ENCODE measurements around the gene UNC45A. TPM values are rescaled to one million over a fixed set of nuclear protein-coding genes. Genes with fewer than 3 reads are reported as not detected.

UNC45A gene
- total and polyA plus RNA-seq, 9 donors: 26.2 to 75.6 (median 53.2) TPM

GRCh38 chr15:90891346-90891949 is 43.6 kb upstream of the UNC45A start:
- no peak for DNase-seq
- intact Hi-C loops (cut with DNase I): no loop called here
- no peak for TF ChIP-seq EP300 (IDR thresholded peaks at IDR 0.05)
- TF ChIP-seq, protein P1, sequence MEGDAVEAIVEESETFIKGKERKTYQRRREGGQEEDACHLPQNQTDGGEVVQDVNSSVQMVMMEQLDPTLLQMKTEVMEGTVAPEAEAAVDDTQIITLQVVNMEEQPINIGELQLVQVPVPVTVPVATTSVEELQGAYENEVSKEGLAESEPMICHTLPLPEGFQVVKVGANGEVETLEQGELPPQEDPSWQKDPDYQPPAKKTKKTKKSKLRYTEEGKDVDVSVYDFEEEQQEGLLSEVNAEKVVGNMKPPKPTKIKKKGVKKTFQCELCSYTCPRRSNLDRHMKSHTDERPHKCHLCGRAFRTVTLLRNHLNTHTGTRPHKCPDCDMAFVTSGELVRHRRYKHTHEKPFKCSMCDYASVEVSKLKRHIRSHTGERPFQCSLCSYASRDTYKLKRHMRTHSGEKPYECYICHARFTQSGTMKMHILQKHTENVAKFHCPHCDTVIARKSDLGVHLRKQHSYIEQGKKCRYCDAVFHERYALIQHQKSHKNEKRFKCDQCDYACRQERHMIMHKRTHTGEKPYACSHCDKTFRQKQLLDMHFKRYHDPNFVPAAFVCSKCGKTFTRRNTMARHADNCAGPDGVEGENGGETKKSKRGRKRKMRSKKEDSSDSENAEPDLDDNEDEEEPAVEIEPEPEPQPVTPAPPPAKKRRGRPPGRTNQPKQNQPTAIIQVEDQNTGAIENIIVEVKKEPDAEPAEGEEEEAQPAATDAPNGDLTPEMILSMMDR (IDR thresholded peaks at IDR 0.05): no peak
- no peak for TF ChIP-seq POLR2A (IDR thresholded peaks at IDR 0.05)
- H3K36me3 ChIP-seq: no peaks in the 10 kb centered on the region
- H3K27me3 ChIP-seq: no peaks in the 10 kb centered on the region
- 82 to 88% (median 83%) methylated on average over 8 of the region's 8 CpGs for WGBS, 3 donors
- H3K4me1 ChIP-seq (ENCODE audit: insufficient read depth): no peaks in the 10 kb centered on the region
- no peak overlapping the region for H3K4me3 ChIP-seq
- no peak overlapping the region for H3K27ac ChIP-seq
- no peaks in the 10 kb centered on the region for H3K9me3 ChIP-seq

DNA sequence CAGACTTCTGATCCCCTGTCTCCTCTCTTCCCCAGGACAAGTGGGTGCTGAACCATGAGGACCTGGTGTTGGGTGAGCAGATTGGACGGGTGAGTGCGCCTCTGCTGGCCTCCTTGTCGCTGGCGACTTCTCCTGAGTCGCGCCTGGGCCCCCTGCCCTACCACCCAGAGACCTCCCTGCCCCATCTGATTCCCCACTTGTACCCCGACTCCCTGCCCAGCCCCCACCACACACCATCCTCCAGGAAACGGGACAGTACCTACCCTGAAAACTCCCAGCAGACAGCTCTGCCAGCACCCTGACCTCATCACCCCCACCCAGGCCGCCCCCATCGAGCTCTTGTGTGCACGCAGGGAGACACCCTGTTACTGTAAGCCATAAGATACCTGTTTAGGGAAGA is 43.1 kb upstream of the UNC45A start:
- Histone ChIP-seq H3K27ac (no peak overlapping the region), H3K27me3 (no peaks in the 10 kb centered on the region), H3K4me3 (no peak overlapping the region), H3K4me1 (ENCODE audit: insufficient read depth) (no peaks in the 10 kb centered on the region), H3K36me3 (no peaks in the 10 kb centered on the region), H3K9me3 (no peaks in the 10 kb centered on the region)
- TF ChIP-seq EP300 (IDR thresholded peaks at IDR 0.05) (no peak), POLR2A (IDR thresholded peaks at IDR 0.05) (no peak)
- TF ChIP-seq, protein P1 (IDR thresholded peaks at IDR 0.05): no peak
- no peak for DNase-seq
- intact Hi-C loops (cut with DNase I): no loop called here
- WGBS, 3 donors: 90 to 93% (median 91%) methylated on average over 11 of the region's 11 CpGs

GRCh38 chr15:90892498-90893174 is 42.4 kb upstream of the UNC45A start:
- no peak overlapping the region for H3K27ac ChIP-seq
- DNase-seq: no peak
- H3K4me1 ChIP-seq (ENCODE audit: insufficient read depth): no peaks in the 10 kb centered on the region
- WGBS, 3 donors: 90 to 92% (median 90%) methylated on average over 29 of the region's 29 CpGs
- H3K36me3 ChIP-seq: no peaks in the 10 kb centered on the region
- no peak overlapping the region for H3K4me3 ChIP-seq
- no peaks in the 10 kb centered on the region for H3K27me3 ChIP-seq
- TF ChIP-seq EP300 (IDR thresholded peaks at IDR 0.05) (no peak), POLR2A (IDR thresholded peaks at IDR 0.05) (no peak)
- TF ChIP-seq, protein P1 (IDR thresholded peaks at IDR 0.05): no peak
- intact Hi-C loops (cut with DNase I): no loop called here
- no peaks in the 10 kb centered on the region for H3K9me3 ChIP-seq

GRCh38 chr15:90893175-90894090 is 41.7 kb upstream of the UNC45A start:
- no peaks in the 10 kb centered on the region for H3K36me3 ChIP-seq
- no peaks in the 10 kb centered on the region for H3K9me3 ChIP-seq
- 89 to 92% (median 90%) methylated on average over 31 to 33 of the region's 33 CpGs for WGBS, 3 donors
- DNase-seq: no peak
- H3K27me3 ChIP-seq: no peaks in the 10 kb centered on the region
- no peak for TF ChIP-seq EP300 (IDR thresholded peaks at IDR 0.05)
- TF ChIP-seq, protein P1 (IDR thresholded peaks at IDR 0.05): no peak
- TF ChIP-seq POLR2A (IDR thresholded peaks at IDR 0.05): no peak
- intact Hi-C loops (cut with DNase I): no loop called here
- H3K27ac ChIP-seq: no peak overlapping the region
- H3K4me1 ChIP-seq (ENCODE audit: insufficient read depth): no peaks in the 10 kb centered on the region
- no peak overlapping the region for H3K4me3 ChIP-seq

All from ovary (tissue), 9 donors.